LHCN-M2 (cell line): ENCODE measurements around the gene WDR4. TPM values are rescaled to one million over a fixed set of nuclear protein-coding genes. Genes with fewer than 3 reads are reported as not detected.
"Not testable (repeated sequence)": the region's sequence is repeated elsewhere in the genome, so short reads cannot be mapped to it uniquely, and the experiment has no call there.

Experiments
- DNase-seq: peaks from one replicate; pipeline ENCODE4 v3.0.0-alpha.2; 2012; ENCODE audit warnings: low read depth
- total RNA-seq: library from RNA; depleted of rRNA; stranded (reverse); fragments of >200 nt; gene quantifications from 2 replicates; pipeline ENCODE4 v1.2.3, GENCODE V29; 2014

Gene WDR4
- total RNA-seq, 1 experiment from 2014 or later: 16.9 TPM

- no peak for DNase-seq
Observed at GRCh38 chr21:42840411-42841155, 38.8 kb downstream of the WDR4 start.

GRCh38 chr21:42839271-42840231 lies 39.8 kb downstream of the WDR4 start:
- no peak for DNase-seq

GRCh38 chr21:42838212-42838690 lies 41.1 kb downstream of the WDR4 start:
- not testable (repeated sequence) for DNase-seq

DNA sequence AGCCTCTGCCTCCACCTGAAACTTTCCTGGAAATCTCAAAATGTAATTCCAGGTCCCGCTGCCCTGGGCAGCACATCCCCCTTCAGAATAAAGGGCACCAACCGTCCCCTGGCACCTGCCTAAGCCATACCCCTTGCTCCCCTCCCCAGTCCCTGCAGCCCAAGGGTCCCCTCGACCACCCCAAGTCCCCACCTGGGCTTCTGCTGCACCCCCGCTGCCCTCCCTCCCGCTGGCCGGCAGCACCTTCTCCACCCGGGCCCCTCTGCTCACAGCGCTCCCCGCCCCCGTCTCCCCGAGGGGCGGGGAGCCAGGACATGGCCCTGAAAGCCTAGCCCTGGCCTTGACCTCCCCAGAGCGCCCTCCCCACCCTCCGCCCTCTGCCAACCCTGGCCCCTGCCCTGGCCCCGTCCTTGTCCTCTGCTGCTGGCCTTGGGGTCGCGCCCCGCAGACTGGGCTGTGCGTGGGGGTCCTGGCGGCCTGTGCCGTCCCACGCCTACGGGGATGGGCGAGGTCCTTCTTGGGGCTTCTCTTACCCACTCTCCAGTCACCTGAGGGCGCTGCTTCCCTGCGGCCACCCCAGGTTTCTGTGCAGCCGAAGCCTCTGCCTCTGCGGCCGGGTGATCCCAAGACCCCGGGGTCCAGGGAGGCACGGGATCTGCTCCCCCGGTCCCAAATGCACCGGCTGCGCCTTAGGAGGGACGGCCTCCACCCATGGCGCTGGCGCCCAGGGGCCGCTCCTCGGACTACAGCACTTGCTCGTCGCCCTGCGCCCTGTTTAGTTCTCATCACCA lies 41.7 kb downstream of the WDR4 start:
- no peak for DNase-seq

DNA sequence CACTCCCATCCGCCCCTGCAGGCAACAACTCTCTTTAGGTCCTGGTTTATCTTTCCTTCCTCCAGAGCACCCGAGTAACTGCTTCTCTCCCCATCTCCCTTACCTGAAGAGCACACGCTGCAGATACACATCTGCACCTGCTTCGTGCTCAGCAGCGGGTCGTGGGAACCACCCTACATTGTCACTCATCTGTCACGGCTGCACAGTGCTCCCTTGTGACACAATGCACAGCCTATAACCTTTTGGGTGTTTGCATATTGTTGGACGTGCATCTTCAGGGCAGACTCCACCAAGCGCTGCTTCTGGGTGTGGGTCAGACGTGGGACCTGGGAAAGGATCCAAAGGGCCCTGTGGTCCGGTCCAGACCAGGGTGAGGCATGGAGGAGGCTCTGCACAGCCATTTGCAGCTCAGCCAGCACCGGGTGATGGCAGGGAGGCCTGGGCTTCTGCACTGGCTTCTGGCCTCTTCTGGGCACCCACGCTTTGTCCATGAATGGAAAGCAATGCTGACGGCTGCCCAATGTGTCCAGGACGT lies 42.5 kb downstream of the WDR4 start:
- DNase-seq: no peak

DNA sequence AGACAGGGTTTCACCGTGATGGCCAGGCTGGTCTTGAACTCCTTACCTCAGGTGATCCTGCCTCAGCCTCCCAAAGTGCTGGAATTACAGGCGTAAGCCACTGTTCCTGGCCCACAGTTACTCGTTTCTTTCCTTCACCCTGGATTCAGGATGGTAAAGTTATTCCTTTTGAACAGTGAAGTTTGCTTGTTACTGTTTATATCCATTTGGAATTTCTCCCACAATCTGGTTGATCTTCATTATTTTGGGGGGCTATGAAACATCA lies 43.0 kb downstream of the WDR4 start:
- no peak for DNase-seq

- DNase-seq: no peak
Observed at GRCh38 chr21:42835611-42836401, 43.5 kb downstream of the WDR4 start.

GRCh38 chr21:42835211-42835610 lies 44.1 kb downstream of the WDR4 start:
- DNase-seq: no peak

DNA sequence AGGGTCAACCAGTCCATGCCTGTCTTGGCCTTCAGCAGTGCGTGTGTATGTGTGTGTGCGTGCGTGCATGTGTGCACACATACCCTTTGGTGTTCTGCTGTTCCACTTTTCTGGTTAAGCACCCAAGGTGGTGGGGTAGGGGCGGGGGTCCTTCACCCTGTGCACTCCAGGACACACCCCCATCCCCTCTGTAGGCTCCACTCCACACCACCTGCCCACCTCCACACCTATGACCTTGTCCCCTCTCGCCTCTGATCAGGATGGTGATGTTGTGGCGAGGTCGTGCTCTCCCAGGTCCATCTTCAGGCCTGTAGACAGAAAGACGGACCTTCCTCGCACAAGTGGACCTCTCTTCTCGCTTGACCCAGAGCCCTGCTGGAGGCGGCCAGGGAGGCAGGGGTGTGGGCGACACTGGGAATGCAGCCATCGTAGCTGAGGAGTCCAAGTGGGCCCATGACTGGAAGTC lies 44.6 kb downstream of the WDR4 start:
- DNase-seq: no peak

DNA sequence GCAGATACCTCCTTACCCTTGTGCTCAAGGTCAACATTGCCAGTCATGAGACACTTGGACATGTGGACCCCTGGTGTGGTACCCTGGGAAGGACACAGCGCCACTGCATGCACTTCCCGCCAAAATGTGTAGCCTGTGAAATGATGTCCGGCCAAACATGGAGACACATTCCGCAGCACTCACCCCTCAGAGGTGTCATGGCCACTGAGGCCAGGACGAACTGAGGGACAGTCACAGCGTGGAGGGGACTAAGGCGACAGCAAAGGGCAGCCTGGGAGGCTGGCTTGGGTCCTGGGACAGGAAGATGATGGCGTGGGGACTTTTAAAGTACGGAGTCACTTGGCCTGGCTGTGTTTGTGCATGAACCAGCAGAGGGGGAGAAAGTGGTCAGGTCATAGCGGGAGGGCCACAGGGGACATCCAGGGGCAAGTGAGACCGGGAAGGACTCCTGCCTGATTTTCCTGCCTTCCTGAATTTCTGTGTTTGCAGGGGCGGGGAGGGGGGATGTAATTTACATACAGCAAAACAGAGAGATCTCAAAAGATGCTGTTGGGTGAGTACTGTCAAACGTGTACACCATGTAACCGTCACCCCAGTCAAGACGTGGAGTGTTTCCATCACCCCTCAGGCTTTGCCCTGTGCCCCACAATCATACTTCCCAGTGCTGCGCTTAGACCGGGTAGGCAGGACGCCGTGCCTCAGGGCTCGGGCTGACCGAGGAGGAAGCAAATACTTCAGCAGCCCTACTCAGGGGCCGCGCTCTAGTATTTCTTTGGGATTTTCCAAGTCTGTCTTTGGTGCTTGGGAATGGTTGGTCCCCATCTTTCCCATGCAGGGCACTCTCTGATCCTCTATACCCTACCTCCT lies 45.2 kb downstream of the WDR4 start:
- no peak for DNase-seq

DNA sequence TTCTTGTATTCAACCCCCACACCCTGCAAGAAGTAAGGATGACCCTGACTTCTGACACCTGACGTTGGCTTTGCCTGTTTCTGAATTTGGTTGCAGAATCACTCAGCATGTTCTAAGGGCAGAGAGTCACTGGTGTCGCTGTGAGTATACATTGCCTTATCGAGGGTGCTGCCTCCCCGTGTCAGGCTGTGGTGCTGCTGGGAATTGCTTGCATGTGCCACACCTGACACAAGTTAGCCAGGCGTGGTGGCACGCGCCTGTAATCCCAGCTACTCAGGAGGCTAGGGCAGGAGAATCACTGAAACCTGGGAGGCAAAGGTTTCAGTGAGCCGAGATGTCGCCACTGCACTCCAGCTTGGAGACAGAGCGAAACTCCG lies 45.9 kb downstream of the WDR4 start:
- DNase-seq: peak; percentile 21

DNA sequence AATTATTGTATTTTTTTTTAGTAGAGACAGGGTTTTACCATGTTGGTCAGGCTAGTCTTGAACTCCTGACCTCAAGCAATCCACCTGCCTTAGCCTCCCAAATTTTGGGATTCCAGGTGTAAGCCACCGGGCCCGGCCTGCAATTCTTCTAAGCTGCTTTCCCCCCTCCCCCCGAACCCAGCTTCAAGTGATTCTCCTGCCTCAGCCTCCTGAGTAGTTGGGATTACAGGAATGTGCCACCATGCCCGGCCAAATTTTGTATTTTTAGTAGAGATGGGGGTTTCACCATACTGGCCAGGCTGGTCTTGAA lies 47.1 kb downstream of the WDR4 start:
- DNase-seq: not testable (repeated sequence)

GRCh38 chr21:42830456-42831455 lies 48.6 kb downstream of the WDR4 start:
- no peak for DNase-seq

GRCh38 chr21:42829954-42830353 lies 49.4 kb downstream of the WDR4 start:
- no peak for DNase-seq

GRCh38 chr21:42829417-42829816 lies 49.9 kb downstream of the WDR4 start:
- no peak for DNase-seq

DNA sequence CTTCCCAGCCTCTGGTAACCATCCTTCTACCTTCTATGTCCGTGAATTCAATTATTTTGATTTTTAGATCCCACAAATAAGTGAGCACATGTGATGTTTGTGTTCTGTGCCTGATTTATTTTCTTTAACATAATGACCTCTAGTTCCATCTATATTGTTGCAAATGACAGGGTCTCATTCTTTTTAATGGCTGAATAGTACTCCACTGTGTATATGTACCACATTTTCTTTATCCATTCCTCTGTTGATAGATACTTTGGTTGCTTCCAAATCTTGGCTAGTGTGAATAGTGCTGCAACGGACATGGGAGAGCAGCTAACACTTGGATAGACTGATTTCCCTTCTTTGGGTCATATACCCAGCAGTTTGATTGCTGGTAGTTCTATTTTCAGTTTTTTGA lies 51.8 kb downstream of the WDR4 start:
- DNase-seq: no peak

GRCh38 chr21:42820616-42821465 lies 58.5 kb downstream of the WDR4 start:
- DNase-seq: no peak
